ENCODE data around the gene PIBF1. TPM values are rescaled to one million over a fixed set of nuclear protein-coding genes. Genes with fewer than 3 reads are reported as not detected.
"Not testable (repeated sequence)": the region's sequence is repeated elsewhere in the genome, so short reads cannot be mapped to it uniquely, and the experiment has no call there.

The PIBF1 gene
- total RNA-seq, 1 donor from 2014 or later = 14.9 TPM

- intact Hi-C loops (cut with DNase I) = no loop called here
- DNase-seq (no peak), ATAC-seq (ENCODE audit: poor library complexity) (no peak)
Measured at GRCh38 chr13:72808917-72809500, 27.1 kb downstream of the PIBF1 start.

GRCh38 chr13:72820156-72820897 is 38.4 kb downstream of the PIBF1 start:
- intact Hi-C loops (cut with DNase I) = no loop called here
- no peak for DNase-seq
- ATAC-seq (ENCODE audit: poor library complexity) = no peak

- ATAC-seq (ENCODE audit: poor library complexity) (no peak), DNase-seq (no peak)
- intact Hi-C loops (cut with DNase I) = no loop called here
Measured at GRCh38 chr13:72820898-72821279, 39.0 kb downstream of the PIBF1 start.

GRCh38 chr13:72823081-72823480 is 41.1 kb downstream of the PIBF1 start:
- intact Hi-C loops (cut with DNase I) = no loop called here
- ATAC-seq (ENCODE audit: poor library complexity) (no peak), DNase-seq (no peak)

- ATAC-seq (ENCODE audit: poor library complexity) = no peak
- intact Hi-C loops (cut with DNase I) = no loop called here
Measured at GRCh38 chr13:72823724-72824123, 41.8 kb downstream of the PIBF1 start.

GRCh38 chr13:72834601-72835000 is 52.7 kb downstream of the PIBF1 start:
- ATAC-seq (ENCODE audit: poor library complexity) (no peak), DNase-seq (no peak)
- intact Hi-C loops (cut with DNase I) = no loop called here

More at GRCh38 chr13:72823724-72824123, 41.8 kb downstream of the PIBF1 start:
- no peak for DNase-seq

GRCh38 chr13:72839831-72840426 is 58.0 kb downstream of the PIBF1 start:
- no peak for DNase-seq
- intact Hi-C loops (cut with DNase I) = no loop called here
- peak; percentile 77 for ATAC-seq (ENCODE audit: poor library complexity)

GRCh38 chr13:72842991-72843390 is 61.1 kb downstream of the PIBF1 start:
- intact Hi-C loops (cut with DNase I) = no loop called here
- DNase-seq = no peak
- no peak for ATAC-seq (ENCODE audit: poor library complexity)

GRCh38 chr13:72845148-72845547 is 63.2 kb downstream of the PIBF1 start:
- DNase-seq; ATAC-seq (ENCODE audit: poor library complexity); intact Hi-C loops (cut with DNase I): not testable (repeated sequence)

GRCh38 chr13:72849571-72849970 is 67.6 kb downstream of the PIBF1 start:
- intact Hi-C loops (cut with DNase I) = no loop called here
- DNase-seq (no peak), ATAC-seq (ENCODE audit: poor library complexity) (no peak)

GRCh38 chr13:72850959-72851677 is 69.2 kb downstream of the PIBF1 start:
- no peak for DNase-seq
- intact Hi-C loops (cut with DNase I) = no loop called here
- no peak for ATAC-seq (ENCODE audit: poor library complexity)

- ATAC-seq (ENCODE audit: poor library complexity) (no peak), DNase-seq (no peak)
- intact Hi-C loops (cut with DNase I) = no loop called here
Measured at GRCh38 chr13:72851678-72852014, 69.7 kb downstream of the PIBF1 start.

GRCh38 chr13:72852207-72852606 is 70.3 kb downstream of the PIBF1 start:
- intact Hi-C loops (cut with DNase I) = no loop called here
- ATAC-seq (ENCODE audit: poor library complexity) (no peak), DNase-seq (no peak)

GRCh38 chr13:72853000-72853399 is 71.1 kb downstream of the PIBF1 start:
- intact Hi-C loops (cut with DNase I) = no loop called here
- ATAC-seq (ENCODE audit: poor library complexity) (no peak), DNase-seq (no peak)

GRCh38 chr13:72864142-72865011 is 82.4 kb downstream of the PIBF1 start:
- intact Hi-C loops (cut with DNase I) = no loop called here
- ATAC-seq (ENCODE audit: poor library complexity) (no peak), DNase-seq (no peak)

GRCh38 chr13:72868229-72868628 is 86.3 kb downstream of the PIBF1 start:
- no peak for DNase-seq
- intact Hi-C loops (cut with DNase I) = no loop called here
- no peak for ATAC-seq (ENCODE audit: poor library complexity)

GRCh38 chr13:72875233-72875632 is 93.3 kb downstream of the PIBF1 start:
- intact Hi-C loops (cut with DNase I) = no loop called here
- ATAC-seq (ENCODE audit: poor library complexity) = no peak
- no peak for DNase-seq

GRCh38 chr13:72884101-72884500 is 102.2 kb downstream of the PIBF1 start:
- intact Hi-C loops (cut with DNase I) = no loop called here
- DNase-seq = no peak
- ATAC-seq (ENCODE audit: poor library complexity) = no peak
